HUES6 (cell line): ENCODE measurements around the gene NPC1.

ENCODE experiments used
- H3K27ac ChIP-seq: 2 replicates; pipeline ENCODE4 v1.7.0; 2013; ENCODE audit warnings: low read depth, mild to moderate bottlenecking, low read length, inconsistent platforms
- H3K27me3 ChIP-seq: 2 replicates; pipeline ENCODE4 v1.6.1; 2013; ENCODE audit warnings: low read length; ENCODE audit not compliant: control insufficient read depth, insufficient read depth
- H3K36me3 ChIP-seq: 2 replicates; pipeline ENCODE4 v1.6.1; 2013; ENCODE audit warnings: low read length; ENCODE audit not compliant: control insufficient read depth, insufficient read depth
- H3K4me1 ChIP-seq: 2 replicates; pipeline ENCODE4 v1.6.1; 2013; ENCODE audit warnings: low read length; ENCODE audit not compliant: control insufficient read depth, insufficient read depth
- H3K4me3 ChIP-seq: 2 replicates; pipeline ENCODE4 v1.5.1; 2013; ENCODE audit warnings: low read depth, low read length
- H3K9ac ChIP-seq: one replicate; pipeline ENCODE4 v1.6.1; 2013; ENCODE audit warnings: mild to moderate bottlenecking, low read length
- H3K9me3 ChIP-seq: 2 replicates; pipeline ENCODE4 v1.6.1; 2013; ENCODE audit warnings: low read depth, low read length; ENCODE audit not compliant: control insufficient read depth, insufficient read depth

NPC1 gene

GRCh38 chr18:23586249-23587196 lies at the start of gene NPC1:
Gene NPC1 (minus strand): TSS chr18:23586506. CDS start chr18:23586343, 163 bp downstream.
- peak within 1 kb of the TSS; percentile 91 for H3K9ac ChIP-seq
- H3K36me3 ChIP-seq, result no peaks in the 10 kb centered on the region
- peak within 1 kb of the TSS; percentile 95 for H3K27ac ChIP-seq
- H3K9me3 ChIP-seq, result no peaks in the 10 kb centered on the region
- H3K4me3 ChIP-seq, result peak within 1 kb of the TSS; percentile 94
- H3K27me3 ChIP-seq, result peaks cover 5% of the 10 kb centered on the region
- H3K4me1 ChIP-seq, result peaks cover 9% of the 10 kb centered on the region; the same call in 1 of the 2 replicates

- no peak overlapping the region for H3K27ac ChIP-seq
- H3K9ac ChIP-seq, result no peak overlapping the region
- no peaks in the 10 kb centered on the region for H3K9me3 ChIP-seq
- H3K4me3 ChIP-seq, result no peak overlapping the region
- no peaks in the 10 kb centered on the region for H3K36me3 ChIP-seq
- H3K4me1 ChIP-seq, result peaks cover 12% of the 10 kb centered on the region; the same call in 1 of the 2 replicates
- H3K27me3 ChIP-seq, result no peaks in the 10 kb centered on the region
Observed at GRCh38 chr18:23636071-23636399, 49.7 kb upstream of the NPC1 start.

- H3K9me3 ChIP-seq, result no peaks in the 10 kb centered on the region
- H3K36me3 ChIP-seq, result no peaks in the 10 kb centered on the region
- H3K27ac ChIP-seq, result no peak overlapping the region
- H3K4me3 ChIP-seq, result no peak overlapping the region
- H3K4me1 ChIP-seq, result peaks cover 12% of the 10 kb centered on the region; the same call in 1 of the 2 replicates
- H3K27me3 ChIP-seq, result no peaks in the 10 kb centered on the region
- no peak overlapping the region for H3K9ac ChIP-seq
Observed at GRCh38 chr18:23635283-23636070, 49.2 kb upstream of the NPC1 start.

GRCh38 chr18:23634692-23635091 lies 48.4 kb upstream of the NPC1 start:
- Histone ChIP-seq H3K9me3 (no peaks in the 10 kb centered on the region), H3K9ac (no peak overlapping the region), H3K27me3 (no peaks in the 10 kb centered on the region), H3K36me3 (no peaks in the 10 kb centered on the region), H3K27ac (no peak overlapping the region), H3K4me3 (no peak overlapping the region), H3K4me1 (peaks cover 12% of the 10 kb centered on the region; the same call in 1 of the 2 replicates)

- peaks cover 12% of the 10 kb centered on the region; the same call in 1 of the 2 replicates for H3K4me1 ChIP-seq
- H3K4me3 ChIP-seq, result no peak overlapping the region
- H3K9me3 ChIP-seq, result no peaks in the 10 kb centered on the region
- H3K9ac ChIP-seq, result no peak overlapping the region
- no peak overlapping the region for H3K27ac ChIP-seq
- H3K36me3 ChIP-seq, result no peaks in the 10 kb centered on the region
- H3K27me3 ChIP-seq, result no peaks in the 10 kb centered on the region
Observed at GRCh38 chr18:23632615-23633014, 46.3 kb upstream of the NPC1 start.

- Histone ChIP-seq H3K4me3 (no peak overlapping the region), H3K27me3 (no peaks in the 10 kb centered on the region), H3K36me3 (no peaks in the 10 kb centered on the region), H3K4me1 (peaks cover 12% of the 10 kb centered on the region; the same call in 1 of the 2 replicates), H3K27ac (no peak overlapping the region), H3K9ac (no peak overlapping the region), H3K9me3 (no peaks in the 10 kb centered on the region)
Observed at GRCh38 chr18:23631746-23632145, 45.4 kb upstream of the NPC1 start.

GRCh38 chr18:23631312-23631711 lies 45.0 kb upstream of the NPC1 start:
- Histone ChIP-seq H3K4me3 (no peak overlapping the region), H3K36me3 (no peaks in the 10 kb centered on the region), H3K9ac (no peak overlapping the region), H3K9me3 (no peaks in the 10 kb centered on the region), H3K4me1 (peaks cover 12% of the 10 kb centered on the region; the same call in 1 of the 2 replicates), H3K27ac (no peak overlapping the region), H3K27me3 (no peaks in the 10 kb centered on the region)

- no peaks in the 10 kb centered on the region for H3K27me3 ChIP-seq
- H3K9ac ChIP-seq, result no peak overlapping the region
- no peaks in the 10 kb centered on the region for H3K36me3 ChIP-seq
- no peak overlapping the region for H3K27ac ChIP-seq
- peaks cover 5% of the 10 kb centered on the region; the same call in 1 of the 2 replicates for H3K4me1 ChIP-seq
- H3K9me3 ChIP-seq, result no peaks in the 10 kb centered on the region
- no peak overlapping the region for H3K4me3 ChIP-seq
Observed at GRCh38 chr18:23629444-23629946, 43.2 kb upstream of the NPC1 start.

- Histone ChIP-seq H3K9ac (no peak overlapping the region), H3K4me1 (peaks cover 5% of the 10 kb centered on the region; the same call in 1 of the 2 replicates), H3K27me3 (no peaks in the 10 kb centered on the region), H3K27ac (no peak overlapping the region), H3K36me3 (no peaks in the 10 kb centered on the region), H3K4me3 (no peak overlapping the region), H3K9me3 (no peaks in the 10 kb centered on the region)
Observed at GRCh38 chr18:23627970-23628369, 41.7 kb upstream of the NPC1 start.

GRCh38 chr18:23627321-23627720 lies 41.0 kb upstream of the NPC1 start:
- H3K4me1 ChIP-seq, result no peaks in the 10 kb centered on the region
- H3K4me3 ChIP-seq, result no peak overlapping the region
- H3K27ac ChIP-seq, result no peak overlapping the region
- no peaks in the 10 kb centered on the region for H3K27me3 ChIP-seq
- H3K36me3 ChIP-seq, result no peaks in the 10 kb centered on the region
- H3K9me3 ChIP-seq, result no peaks in the 10 kb centered on the region
- H3K9ac ChIP-seq, result no peak overlapping the region
